ENCODE data around the gene SERTM1. TPM values are rescaled to one million over a fixed set of nuclear protein-coding genes. Genes with fewer than 3 reads are reported as not detected.

SERTM1 gene
- total RNA-seq, 1 experiment from 2014 or later, result 0.24 TPM

GRCh38 chr13:36673352-36673751 lies 468 bp upstream of the SERTM1 start:
- no peak overlapping the region for H3K9ac ChIP-seq (ENCODE audit: extremely low read depth, insufficient read length, low read length)
- no peaks in the 10 kb centered on the region for H3K79me2 ChIP-seq (ENCODE audit: insufficient read depth, low read length)
- H3K9me3 Mint-ChIP-seq, result no peaks in the 10 kb centered on the region
- H2BK20ac ChIP-seq (ENCODE audit: low read depth, low read length, poor library complexity, severe bottlenecking), result no peak overlapping the region
- no peak overlapping the region for H3K18ac ChIP-seq (ENCODE audit: insufficient read length, low read depth, low read length)
- H3K14ac ChIP-seq (ENCODE audit: insufficient read depth, low read length), result no peak overlapping the region
- H3K4me3 Mint-ChIP-seq, result peak overlapping the region; percentile 59 to 82
- no peak overlapping the region for H3K56ac ChIP-seq (ENCODE audit: insufficient read length, low read depth, low read length)
- H3K23me2 ChIP-seq (ENCODE audit: insufficient read length, low read depth, low read length, poor library complexity, severe bottlenecking), result peaks cover 9% of the 10 kb centered on the region
- H3K4ac ChIP-seq (ENCODE audit: low read depth, low read length), result no peak overlapping the region
- no peaks in the 10 kb centered on the region for H3K79me1 ChIP-seq (ENCODE audit: insufficient read depth, low read depth, low read length, poor library complexity, severe bottlenecking)
- no peaks in the 10 kb centered on the region for H4K20me1 ChIP-seq (ENCODE audit: control insufficient read depth, insufficient read depth, insufficient read length)
- peak overlapping the region; percentile 57 for H3K4me2 ChIP-seq (ENCODE audit: insufficient read depth, insufficient read length, low read length)
- H2BK120ac ChIP-seq (ENCODE audit: low read depth, low read length, poor library complexity, severe bottlenecking), result no peak overlapping the region
- H2BK15ac ChIP-seq (ENCODE audit: low read depth, low read length), result no peak overlapping the region
- H3K36me3 Mint-ChIP-seq (ENCODE audit: insufficient read depth in 1 of 3, low read depth in 3 of 3), result no peaks in the 10 kb centered on the region
- H3T11ph ChIP-seq (ENCODE audit: low read length), result no peak overlapping the region
- peaks cover 21% of the 10 kb centered on the region; the same call in 1 of the 2 replicates for H3K27me3 ChIP-seq (ENCODE audit: insufficient read depth, low read length)
- H3K27ac ChIP-seq (ENCODE audit: insufficient read length, low read depth, low read length), result no peak overlapping the region
- H3K27me3 Mint-ChIP-seq (ENCODE audit: low read depth), result peaks cover 64% of the 10 kb centered on the region
- no peak overlapping the region for H3K23ac ChIP-seq (ENCODE audit: insufficient read length, low read depth, low read length)
- H3K4me1 Mint-ChIP-seq, result peaks cover 12 to 13% of the 10 kb centered on the region in 2 experiments
- H2BK5ac ChIP-seq (ENCODE audit: insufficient read length, low read length), result no peak overlapping the region
- no peak overlapping the region for H2BK12ac ChIP-seq (ENCODE audit: insufficient read length, low read depth, low read length)
- peak overlapping the region; percentile 42 for H2AFZ ChIP-seq (ENCODE audit: low read length)
- TF ChIP-seq CTCF (conservative IDR thresholded peaks at IDR 0.05), result no peak
- no peak overlapping the region for H4K5ac ChIP-seq (ENCODE audit: insufficient read length, low read depth, low read length)
- no peaks in the 10 kb centered on the region; the same call in 1 of the 2 replicates for H3K4me1 ChIP-seq (ENCODE audit: insufficient read depth, low read length)
- no peak overlapping the region for H3K27ac Mint-ChIP-seq
- no peak for DNase-seq
- H4K8ac ChIP-seq (replicated peaks; ENCODE audit: insufficient read length, low read depth, low read length), result no peak overlapping the region
- no peak overlapping the region for H2AK5ac ChIP-seq (ENCODE audit: insufficient read length, low read length)
- no CpG with 5 or more reads among the region's 11 CpGs for WGBS (ENCODE audit: extremely low coverage, insufficient read length, low lambda C conversion rate)
- H3K9me3 ChIP-seq (ENCODE audit: control insufficient read depth, low read depth, low read length), result no peaks in the 10 kb centered on the region
- no peak overlapping the region for H4K91ac ChIP-seq (ENCODE audit: insufficient read length, low read depth, low read length)

Measured in H9 (cell line).